WI38 (cell line): ENCODE results near the gene LMO7.
A peak's percentile ranks its signal among the peaks of the same experiment; 100 is the strongest.

Experiments used
- H3K4me3 ChIP-seq: 2 replicates; pipeline ENCODE4 v1.5.1; 2011; ENCODE audit warnings: low read depth, mild to moderate bottlenecking, control low read depth, low read length
- CTCF ChIP-seq: IDR thresholded peaks from 2 replicates; pipeline ENCODE4 v1.5.1; 2012; ENCODE audit warnings: low read depth, mild to moderate bottlenecking, control low read depth, low read length

LMO7 gene

GRCh38 chr13:75612354-75612753, 23.8 kb upstream of the LMO7 start:
- H3K4me3 ChIP-seq = no peak overlapping the region

GRCh38 chr13:75617230-75617629, 18.9 kb upstream of the LMO7 start:
- no peak for TF ChIP-seq CTCF
- H3K4me3 ChIP-seq = no peak overlapping the region

More at GRCh38 chr13:75612354-75612753, 23.8 kb upstream of the LMO7 start:
- TF ChIP-seq CTCF = no peak

GRCh38 chr13:75618308-75618707, 17.8 kb upstream of the LMO7 start:
- H3K4me3 ChIP-seq = no peak overlapping the region
- no peak for TF ChIP-seq CTCF

GRCh38 chr13:75620020-75620419, 16.1 kb upstream of the LMO7 start:
- TF ChIP-seq CTCF = no peak

GRCh38 chr13:75621147-75621546, 15.0 kb upstream of the LMO7 start:
- no peak for TF ChIP-seq CTCF
- peak overlapping the region; percentile 8; the same call in 1 of the 2 replicates for H3K4me3 ChIP-seq

More at GRCh38 chr13:75620020-75620419, 16.1 kb upstream of the LMO7 start:
- H3K4me3 ChIP-seq = no peak overlapping the region

GRCh38 chr13:75628801-75629200, 7.3 kb upstream of the LMO7 start:
- TF ChIP-seq CTCF = no peak
- no peak overlapping the region for H3K4me3 ChIP-seq

- H3K4me3 ChIP-seq = no peak overlapping the region
- TF ChIP-seq CTCF = no peak
These were observed 2.8 kb upstream of the LMO7 start for GRCh38 chr13:75633285-75633684.
